Activated CD4-positive, CD25-positive, alpha-beta regulatory T cell treated with anti-CD3 and anti-CD28 coated beads, Interleukin-2, amount 50 U/mL, for 16 hours (primary cell): ENCODE data around the gene CSF1R.

Experiments used
- DNase-seq: peaks from one replicate; pipeline ENCODE4 v3.0.0-alpha.2; 2020; ENCODE audit warnings: low read depth, low spot score

The CSF1R gene

DNA sequence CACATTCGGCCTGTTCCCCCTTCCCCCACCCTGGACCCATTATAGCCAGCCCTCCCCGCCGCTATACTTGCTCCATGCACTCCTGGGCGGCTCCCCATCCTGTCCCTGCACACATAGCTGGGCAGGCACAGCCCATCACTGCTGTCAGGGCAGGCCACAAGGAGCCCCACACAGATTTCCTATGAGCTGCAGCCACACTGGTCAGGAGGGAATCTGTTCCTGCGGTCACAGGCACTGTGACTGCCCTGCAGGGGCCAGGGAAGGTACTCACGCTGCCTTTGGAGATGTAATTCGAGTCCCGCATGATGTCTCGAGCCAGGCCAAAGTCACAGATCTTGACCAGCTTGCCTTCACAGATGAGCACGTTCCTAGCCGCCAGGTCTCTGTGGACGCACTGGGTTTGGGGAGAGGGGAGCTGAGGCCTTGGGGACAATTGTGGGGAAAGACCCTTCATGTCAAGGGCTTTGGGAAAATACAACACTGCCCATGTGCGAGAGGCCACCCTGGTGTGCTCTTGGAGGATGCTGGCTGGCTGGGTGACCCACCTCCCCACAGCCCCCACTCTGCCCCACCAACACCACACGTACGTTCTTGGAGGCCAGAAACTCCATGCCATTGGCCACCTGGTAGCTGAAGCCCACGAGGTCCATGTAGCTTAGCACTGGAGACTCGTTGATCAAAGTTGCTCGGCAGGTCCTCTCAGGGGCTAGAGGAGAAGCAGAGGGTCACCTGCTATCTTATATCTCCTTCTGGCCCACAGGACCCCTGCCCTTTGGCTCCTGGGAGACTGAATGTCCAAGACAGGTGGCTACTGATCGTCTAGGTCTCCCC lies 34.5 kb upstream of the CSF1R start:
- no peak for DNase-seq

DNA sequence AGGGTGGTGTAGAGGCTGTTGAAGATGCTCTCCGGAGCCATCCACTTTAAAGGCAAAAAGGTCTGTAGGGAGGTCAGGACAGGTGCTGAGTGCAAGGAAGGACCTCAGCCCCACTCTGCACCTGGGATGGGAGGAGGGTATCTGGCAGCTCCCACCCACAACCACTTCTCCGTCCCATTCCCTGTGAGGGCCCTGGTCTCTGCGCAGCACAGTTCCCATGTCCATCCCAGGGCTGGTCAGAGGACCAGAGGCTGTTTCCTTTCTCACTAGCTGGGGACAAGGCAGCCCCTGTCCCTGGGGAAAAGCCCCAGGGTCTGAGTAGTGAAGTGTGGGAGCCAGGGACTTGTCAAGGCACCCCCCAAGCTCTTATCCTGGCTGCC lies 33.7 kb upstream of the CSF1R start:
- DNase-seq: no peak

DNA sequence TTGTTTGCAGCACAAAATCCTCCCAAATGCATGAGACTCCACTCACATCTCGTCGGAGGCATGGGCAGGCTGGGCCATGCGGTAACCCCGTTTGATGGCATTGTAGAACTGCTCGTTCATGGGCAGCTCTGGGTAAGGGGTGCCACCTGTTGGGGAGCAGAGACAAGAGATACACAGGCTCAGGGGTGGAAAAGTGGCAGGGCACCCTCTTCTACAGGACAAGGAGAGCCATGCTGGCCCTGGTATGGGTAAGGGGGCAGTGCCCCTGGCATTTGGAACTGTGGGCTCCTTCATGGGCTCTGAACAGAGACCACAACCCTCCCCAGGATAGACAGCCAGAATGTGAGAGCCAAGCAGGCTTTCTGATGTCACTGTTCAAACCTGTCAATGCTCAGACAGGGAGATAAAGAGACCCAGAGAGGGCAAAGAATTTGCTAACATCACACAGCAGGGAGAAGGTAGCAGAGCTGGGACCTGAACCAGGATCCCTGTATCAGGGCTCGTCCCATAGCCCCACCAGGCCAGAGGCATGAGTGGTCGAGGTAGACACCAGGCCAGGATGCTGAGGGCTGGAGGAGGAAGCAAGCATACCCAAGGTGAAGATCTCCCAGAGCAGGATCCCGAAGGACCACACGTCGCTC lies 33.2 kb upstream of the CSF1R start:
- no peak for DNase-seq

DNA sequence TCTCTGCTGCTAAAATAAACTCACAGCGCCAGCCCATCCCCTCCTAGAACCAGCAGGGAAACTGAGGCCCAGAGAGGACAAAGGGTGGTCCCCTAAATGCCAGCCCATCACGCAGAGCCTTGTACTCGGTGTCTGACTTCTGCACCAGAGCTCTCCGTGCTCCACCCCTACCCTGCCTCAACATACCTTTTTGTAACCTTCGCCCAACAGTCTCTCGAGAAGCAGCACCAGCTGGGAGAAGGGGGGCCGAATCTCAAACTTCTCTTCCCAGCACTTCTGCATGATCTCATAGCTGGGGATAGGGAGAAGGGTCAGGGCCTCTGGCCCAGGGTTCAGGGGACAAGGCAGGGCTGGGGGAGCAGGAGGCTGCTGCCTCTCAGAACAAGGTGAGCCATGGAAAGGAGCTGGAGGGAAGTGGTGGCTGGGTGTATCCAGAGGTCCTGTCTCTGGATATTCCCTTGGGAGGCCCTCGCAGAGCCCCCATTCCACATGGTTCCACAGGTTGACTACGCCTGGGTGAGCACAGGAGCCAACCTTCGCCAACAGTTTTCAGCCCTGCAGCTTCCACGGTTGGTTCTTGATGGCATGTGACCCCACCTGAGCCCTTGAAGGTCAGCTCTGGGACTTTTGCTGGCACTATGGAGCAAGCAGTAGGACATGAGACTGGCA lies 32.3 kb upstream of the CSF1R start:
- DNase-seq: no peak

DNA sequence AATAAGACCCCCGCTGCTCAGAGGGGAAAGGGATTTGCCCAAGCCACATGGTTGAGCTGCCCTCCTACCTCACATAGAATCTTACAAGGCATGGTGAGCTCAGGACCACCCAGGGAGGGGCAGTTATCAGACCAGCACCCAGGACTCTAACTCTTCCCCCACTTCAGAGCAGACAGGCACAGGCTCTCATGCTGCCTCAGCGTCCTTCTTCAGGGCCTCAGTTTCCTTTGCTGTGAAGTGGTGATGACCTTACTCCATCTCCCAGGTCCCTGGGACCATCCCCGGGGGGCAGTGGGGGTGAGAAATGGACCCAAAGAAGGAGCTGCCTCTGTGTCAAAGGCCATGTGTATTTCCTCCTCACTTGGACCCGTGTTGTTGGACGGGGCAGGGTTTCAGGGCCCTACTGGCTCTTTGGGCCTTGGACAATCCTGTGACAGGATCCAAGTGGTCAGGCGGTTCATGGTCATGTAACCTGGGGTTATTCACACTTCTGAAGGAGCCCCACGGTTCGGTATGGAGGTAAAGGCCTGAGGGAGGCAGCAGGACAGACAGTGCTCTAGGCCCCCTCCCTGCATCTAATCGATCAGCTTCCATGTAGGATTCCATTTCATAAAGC lies 31.7 kb upstream of the CSF1R start:
- no peak for DNase-seq

DNA sequence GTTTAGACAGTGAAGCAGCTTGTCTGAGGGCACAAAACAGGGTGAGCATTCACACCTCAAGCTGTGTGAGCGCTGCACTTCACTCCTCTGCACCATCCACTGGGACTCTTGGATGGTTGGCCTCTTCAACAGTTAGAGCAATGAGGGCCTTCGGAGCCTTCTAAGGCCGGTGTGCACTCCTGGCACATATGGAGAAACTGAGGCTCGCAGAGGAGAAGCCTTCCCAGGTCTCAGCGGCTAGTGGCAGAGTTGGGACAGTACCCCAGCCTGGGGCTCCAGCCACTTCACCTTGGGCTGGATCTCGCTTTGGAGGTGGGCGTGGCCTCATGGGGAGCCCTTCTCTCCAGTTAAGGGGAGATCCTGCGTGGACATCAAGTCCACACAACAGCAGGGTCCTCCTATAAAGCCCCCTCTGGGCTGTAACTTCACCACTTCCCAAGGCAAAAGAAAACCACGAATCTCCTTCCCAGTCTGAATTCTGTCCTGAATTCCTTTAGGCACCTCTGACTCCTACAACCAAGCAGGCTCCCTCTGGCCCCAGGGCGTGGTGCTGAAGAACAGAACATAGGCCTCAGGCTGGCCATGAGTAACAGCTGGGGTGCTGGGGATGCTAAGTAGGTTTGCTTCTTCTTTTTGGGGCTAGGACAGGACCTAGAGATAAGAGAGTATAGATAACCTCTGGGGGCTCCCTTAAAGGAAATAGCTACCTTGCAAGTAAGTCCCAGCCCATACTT lies 30.5 kb upstream of the CSF1R start:
- no peak for DNase-seq

DNA sequence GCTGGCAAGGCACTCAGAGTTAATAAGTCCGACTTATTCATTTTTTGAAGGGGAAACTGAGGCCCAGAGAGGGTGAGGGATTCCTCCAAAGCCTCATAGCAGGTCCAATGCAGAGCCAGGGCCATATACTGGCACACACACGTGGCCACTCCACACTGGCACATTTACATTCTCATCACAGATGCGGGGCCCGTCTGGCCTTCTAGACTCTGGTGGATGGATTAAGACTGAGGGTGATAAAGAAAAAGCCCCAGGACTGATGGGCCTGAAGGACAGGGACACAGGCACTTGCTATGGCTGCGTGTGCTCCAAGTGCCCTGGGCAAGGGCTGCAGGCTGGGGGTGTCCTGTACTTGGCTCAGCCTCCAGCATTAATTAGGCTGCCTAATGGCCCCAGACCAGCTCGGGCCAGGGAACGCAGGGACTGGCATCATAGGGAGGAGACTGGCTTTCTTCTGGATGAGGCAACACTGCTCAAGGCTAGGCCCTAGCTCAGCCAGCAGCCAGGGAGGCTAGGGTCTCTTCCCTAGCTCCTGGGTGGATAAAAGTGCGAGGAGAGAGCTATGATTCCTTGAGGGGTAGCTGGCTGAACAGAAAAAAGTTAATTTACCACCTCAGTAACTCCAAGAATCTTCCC lies 28.5 kb upstream of the CSF1R start:
- DNase-seq: no peak

DNA sequence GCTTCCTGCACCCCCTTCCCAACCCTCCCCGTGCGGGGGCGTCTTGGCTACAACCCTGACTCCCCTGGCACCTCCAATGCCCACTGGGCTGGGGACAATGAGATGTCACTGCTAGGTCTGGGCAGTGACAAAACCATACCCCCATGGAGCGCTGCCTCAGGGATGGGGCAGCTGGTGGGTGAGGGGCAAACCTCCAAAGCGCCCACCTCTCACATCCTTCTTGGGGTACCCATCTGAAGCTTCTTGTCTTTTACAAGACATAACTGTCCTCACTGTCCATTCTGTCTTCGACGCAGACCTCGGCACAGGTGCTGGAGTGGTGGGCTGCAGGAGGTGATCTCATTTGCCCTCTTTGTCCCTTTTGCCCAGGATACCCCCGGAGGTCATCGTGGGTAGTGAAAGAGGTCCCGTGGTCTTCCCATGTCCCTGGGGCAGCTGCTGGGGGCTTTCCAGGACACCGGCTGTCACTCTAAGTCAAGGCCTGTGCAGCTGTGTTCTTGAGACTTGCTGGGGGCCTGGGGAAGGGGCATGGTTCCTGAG lies 27.8 kb upstream of the CSF1R start:
- no peak for DNase-seq

DNA sequence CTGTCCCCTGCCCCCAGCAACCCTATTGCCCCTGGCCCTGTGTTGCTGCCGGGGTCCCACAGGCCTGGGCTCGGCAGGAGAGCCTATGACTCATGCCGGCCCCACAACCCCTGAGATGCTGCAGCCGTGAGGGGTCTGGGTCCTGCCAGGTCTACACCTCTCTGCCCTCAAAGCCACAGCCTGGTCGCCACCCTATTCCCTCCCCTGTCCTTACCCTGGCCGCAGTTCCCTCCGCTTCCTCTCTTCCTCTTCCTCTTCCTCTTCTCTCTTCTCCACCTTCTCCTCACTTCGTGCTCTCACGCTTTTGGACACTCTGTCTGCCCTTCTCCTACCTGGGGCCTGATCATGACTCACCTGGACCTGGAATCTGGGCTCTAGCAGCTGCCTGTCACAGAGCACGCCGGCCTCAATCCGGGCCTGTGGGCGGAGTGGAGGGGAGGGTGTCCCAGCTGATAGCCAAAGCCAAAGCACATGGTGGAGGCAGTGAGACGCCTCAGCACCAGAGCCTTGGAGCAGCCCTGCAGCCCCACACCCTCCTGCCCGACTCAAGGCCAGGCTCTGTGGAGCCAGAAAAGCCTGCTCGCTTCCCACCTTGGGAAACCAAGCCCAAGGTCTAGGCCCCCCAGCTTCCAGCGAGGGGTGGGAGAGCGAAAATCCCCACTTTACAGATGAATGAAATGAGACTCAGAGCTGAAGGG lies 26.8 kb upstream of the CSF1R start:
- no peak for DNase-seq

DNA sequence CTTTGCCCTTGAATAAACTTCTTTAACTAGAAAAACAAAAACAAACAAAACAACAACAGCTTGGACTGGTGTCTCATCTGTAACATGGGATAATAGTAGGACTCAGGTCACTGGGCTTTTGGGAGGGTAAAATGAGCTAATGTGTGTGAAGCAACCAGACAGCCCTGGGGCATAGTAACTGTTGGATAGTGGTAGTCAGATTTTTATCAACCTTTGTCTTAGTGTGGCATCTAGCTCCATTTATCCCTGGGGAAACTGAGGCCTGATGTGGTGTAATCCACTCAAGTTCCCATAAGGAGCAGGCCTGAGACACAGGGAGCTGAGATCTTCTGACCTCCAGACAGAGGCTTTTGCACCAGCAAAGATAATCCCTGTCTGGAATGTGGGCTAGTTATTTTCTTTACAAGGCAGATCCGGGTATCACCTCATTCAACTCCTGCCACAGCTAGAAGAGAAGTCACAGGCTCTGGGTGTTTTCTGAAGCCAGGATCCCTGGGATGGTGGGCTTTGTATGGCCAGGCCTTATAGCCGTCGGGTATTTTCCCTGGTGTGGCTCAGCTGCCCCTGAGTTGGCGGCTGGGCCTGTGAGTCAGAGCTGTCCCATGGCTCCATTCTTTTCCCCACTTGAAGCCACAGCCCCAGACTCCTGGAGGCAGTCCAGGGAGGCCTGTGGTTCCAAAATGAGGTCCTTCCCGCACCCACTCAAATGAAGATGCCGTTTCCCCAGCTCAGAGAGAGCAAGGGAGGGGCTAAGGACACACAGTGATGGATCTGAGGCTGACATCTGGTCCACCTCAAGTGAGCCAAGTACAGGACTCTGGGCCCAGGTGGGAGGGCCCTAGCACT lies 26.1 kb upstream of the CSF1R start:
- DNase-seq: no peak

DNA sequence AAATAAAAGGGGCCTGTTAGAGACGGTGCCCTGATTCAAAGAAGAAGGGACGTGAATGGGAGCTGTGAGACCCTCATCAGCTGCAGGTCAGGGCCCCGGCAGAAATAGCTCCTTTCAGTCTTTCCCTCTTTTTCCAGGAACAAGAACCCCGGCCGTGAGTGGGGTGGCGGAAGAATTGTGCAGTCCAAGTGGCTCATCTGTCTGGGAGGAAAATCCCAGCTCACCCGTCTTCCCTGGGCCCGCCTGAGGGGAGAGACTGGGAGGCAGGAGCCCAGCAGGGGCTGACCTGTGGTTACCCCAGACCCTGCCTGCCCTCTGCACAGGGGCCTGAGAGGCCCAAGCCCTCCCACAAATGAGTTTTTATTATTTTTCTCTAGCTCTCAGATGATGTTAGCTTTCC lies 24.8 kb upstream of the CSF1R start:
- no peak for DNase-seq

DNA sequence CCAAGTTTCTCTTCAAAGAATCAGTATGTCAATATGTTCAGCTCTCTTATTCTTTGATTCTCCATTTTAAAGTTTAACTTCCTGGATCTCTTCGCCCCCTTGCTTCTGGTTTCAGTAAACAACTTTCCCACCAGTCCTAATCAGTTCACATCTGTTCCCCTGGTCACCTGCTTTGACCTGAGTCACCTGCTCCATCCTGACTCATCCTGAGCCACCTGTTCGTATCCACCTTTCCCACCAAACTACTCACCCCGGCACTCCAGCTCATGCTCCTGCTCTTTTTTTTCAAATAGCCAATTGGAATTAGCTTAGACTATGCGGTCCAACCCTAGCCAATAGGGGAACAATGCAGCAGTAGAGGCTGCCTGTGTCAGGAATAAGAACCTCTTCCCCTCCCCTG lies 23.6 kb upstream of the CSF1R start:
- DNase-seq: no peak

DNA sequence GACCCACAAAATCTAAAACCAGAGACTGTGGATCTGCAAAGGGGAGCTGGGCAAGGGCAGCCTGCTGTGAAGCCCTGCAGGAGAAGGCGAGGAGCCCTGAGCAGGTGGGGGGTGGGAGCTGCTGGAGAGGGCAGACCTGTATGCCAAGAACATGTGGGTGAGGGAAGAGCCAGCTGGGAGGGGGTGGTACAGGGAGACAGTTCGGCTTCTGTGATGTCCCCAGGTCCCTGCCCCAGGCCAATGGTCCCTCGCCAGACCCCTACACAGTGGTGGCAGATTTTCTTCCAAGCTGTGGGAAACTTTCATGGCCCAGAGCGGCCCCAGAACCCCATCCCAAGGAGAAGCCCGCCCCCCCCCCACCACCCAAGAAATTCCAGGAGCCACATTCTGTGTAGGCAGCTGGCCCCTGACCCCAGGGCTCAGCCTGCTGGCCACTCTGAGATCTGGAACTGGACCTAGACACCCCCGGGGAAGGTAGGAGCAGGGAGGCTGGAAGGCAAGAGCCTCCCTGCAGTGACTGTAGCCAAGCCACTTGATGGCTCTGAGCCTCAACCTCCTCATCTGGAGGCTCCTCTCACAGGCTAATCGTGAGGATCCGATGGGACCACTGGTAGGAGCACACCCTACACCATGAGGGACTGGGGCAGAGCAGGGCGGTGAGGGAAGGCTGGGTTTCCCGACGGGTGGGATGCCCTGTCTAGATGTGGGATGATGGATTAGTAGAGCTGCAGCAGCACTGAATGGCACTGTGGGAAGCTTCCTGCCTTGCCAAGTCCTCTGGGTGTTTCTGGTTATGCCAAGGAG lies 22.6 kb upstream of the CSF1R start:
- no peak for DNase-seq

DNA sequence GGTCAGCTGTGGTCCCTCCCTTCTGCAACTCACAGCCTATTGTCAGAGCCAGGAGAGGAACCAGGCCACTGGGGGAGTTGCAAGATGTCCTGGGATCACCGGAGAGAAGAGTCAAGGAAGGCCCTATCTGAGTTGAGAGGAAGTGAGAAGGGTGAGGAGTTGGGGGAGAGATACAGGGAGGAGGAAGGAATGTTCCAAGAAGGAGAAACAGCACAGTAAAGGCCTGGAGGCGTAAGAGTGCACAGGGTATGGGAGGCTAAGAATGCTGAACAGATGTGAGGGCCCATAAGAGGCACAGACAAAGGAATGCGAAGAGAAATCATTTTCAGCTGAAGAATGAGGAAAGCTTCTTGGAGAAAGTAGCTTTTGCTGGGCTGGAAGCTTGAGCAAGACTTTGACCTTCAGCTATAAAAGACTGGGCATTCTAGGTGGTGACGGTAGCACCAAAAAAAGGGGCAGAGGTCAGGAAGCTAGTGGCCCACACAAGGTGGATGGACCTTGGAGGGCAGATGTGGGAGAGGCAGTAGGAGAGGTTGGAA lies 21.6 kb upstream of the CSF1R start:
- no peak for DNase-seq

DNA sequence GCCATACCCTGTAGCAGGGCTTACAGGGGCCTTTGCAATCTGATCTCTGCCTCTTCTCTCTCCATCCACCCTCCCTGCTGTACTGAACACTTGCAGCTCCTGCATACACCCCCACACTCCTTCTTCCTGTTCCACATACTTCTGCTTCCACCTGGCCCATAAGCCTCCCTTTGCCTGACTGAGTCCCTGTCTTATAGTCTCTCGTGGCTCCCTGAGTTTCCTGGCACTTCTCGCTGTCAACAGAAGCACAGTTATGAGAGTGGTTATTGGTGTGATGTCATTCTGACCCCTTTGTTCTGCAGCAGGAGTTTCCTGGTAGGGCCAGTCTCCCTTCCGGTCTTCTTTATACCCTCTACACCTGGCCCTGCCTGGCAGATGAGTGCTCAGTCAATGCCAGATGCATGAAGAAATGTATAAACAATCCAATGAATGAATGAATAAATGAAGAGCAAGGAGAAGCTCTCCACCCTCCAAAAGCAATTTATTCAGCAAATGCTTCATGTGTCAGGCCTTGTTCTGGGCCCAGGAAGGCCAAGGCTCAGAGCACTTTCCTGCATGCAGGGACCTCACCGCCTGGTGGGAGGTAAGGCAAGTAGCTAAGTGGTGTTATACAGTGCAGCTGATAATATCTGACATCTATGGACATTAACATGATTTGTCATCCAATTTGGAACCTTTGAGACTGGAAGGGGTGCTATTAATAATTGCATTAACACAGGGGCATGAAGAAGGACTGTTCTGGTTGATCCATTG lies 20.5 kb upstream of the CSF1R start:
- no peak for DNase-seq

DNA sequence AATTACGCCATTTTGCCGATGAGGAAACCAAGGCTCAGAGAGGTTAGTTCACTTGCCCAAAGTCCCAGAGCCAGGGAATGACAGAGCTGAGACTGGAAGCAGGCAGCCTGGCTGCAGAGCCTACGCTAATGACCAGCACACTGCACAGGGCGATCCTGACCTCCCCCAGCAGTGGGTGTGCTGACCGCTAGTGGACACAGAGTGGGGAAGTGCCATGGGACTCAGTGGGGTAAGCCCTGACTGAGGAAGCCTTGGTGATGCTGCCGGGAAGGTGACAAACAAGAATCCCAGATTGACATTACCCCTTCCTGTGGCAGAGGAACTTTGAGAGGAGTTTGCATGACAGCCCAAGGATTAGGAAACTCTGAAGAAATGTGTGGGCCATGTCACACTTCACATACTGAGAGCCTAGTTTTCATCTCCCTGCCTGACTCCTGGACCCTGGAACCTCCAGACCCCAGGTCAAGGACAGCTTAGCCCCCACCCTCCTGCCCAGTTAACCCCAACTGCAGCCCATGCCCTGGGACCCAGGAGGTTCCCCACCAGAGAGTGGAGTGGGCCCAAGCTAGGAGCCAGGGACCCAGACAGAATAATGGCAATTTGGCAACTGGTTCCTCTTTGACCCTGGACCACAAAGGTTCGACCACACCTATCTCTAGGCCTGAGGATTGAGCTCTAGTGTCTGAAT lies 19.7 kb upstream of the CSF1R start:
- DNase-seq: no peak

DNA sequence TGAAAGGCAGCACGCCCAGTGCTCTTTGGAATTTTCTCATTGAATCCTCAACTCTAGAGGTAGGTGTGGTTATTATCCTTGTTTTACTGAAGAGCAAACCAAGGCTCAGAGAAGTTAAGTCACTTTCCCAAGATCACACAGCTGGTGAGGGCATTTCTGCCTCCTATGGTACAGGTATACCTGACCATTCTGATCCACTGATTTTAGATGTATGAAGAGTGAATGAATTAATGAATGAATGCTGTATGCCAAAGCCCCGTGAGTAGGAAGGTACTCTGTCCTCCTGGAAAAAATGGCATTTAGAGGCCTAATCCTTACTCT lies 18.2 kb upstream of the CSF1R start:
- no peak for DNase-seq
